A673 (cell line): ENCODE results near the gene AGTR1.

Source experiments
- EZH2 ChIP-seq: fragments of 200-600 bp; sonication (generic); IDR thresholded peaks from 2 replicates; pipeline ENCODE4 v1.6.1; 2017; ENCODE audit warnings: borderline replicate concordance, low read depth, mild to moderate bottlenecking, mixed read lengths, antibody characterized with exemption, low read length; ENCODE audit not compliant: poor library complexity, severe bottlenecking
- TF ChIP-seq, protein P1 (sequence below): fragments of 300-800, 200-600 bp; sonication (generic); conservative IDR thresholded peaks from 2 replicates; pipeline ENCODE4 v1.5.1; 2017; ENCODE audit warnings: low read depth, mild to moderate bottlenecking, antibody characterized with exemption, low read length, moderate library complexity, mixed read lengths

DNA sequence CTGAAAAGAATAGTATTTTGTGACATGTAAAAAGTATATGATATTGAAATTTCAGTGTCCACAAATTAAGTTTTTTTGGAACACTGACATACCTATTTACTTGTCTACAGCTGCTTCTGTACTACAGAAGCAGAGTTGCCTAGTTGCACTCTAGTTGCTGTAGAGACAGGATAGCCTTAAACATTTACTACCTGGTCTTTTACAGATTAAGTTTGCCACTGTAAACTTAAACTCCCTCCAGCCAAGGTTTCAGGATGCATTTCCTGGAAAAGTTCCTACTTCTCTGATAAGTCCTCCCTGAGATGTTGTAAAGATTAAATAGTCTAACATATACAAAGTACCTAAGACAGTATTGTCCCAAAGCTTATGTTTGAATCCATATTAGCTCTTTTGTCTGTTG is 17.4 kb upstream of the AGTR1 start:
- TF ChIP-seq, protein P1, sequence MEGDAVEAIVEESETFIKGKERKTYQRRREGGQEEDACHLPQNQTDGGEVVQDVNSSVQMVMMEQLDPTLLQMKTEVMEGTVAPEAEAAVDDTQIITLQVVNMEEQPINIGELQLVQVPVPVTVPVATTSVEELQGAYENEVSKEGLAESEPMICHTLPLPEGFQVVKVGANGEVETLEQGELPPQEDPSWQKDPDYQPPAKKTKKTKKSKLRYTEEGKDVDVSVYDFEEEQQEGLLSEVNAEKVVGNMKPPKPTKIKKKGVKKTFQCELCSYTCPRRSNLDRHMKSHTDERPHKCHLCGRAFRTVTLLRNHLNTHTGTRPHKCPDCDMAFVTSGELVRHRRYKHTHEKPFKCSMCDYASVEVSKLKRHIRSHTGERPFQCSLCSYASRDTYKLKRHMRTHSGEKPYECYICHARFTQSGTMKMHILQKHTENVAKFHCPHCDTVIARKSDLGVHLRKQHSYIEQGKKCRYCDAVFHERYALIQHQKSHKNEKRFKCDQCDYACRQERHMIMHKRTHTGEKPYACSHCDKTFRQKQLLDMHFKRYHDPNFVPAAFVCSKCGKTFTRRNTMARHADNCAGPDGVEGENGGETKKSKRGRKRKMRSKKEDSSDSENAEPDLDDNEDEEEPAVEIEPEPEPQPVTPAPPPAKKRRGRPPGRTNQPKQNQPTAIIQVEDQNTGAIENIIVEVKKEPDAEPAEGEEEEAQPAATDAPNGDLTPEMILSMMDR: no peak
- TF ChIP-seq EZH2: no peak
